AG09319 (cell line): ENCODE data around the gene CHD1.

ENCODE experiments used
- DNase-seq: peaks from one replicate; pipeline ENCODE4 v3.0.0-alpha.2; 2010; ENCODE audit warnings: low read depth; ENCODE audit errors: extremely low read depth
- TF ChIP-seq, protein P1 (sequence below): IDR thresholded peaks from 2 replicates; pipeline ENCODE4 v1.5.1; 2011; ENCODE audit warnings: low read depth, mild to moderate bottlenecking, inconsistent platforms, low read length, moderate library complexity

Gene CHD1

DNA sequence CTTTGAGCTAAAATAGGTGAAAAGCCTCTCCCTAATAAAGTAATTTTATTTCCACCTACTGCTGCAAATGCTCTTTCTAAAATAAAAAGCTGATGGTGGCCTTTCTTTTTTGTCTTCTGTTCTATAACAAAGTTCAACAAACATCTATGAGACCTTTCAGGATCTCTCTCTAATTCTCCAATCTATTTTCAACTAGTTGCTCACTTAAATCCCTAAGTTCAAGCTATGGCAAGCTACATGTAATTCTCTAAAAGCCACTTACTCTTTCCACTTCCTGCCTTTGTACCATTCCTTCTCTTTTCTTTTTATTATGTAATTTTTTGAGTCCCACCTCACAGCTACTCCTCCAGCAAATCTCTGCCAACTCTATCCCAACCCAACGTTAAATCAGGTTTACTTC lies 20.9 kb downstream of the CHD1 start:
- TF ChIP-seq, protein P1, sequence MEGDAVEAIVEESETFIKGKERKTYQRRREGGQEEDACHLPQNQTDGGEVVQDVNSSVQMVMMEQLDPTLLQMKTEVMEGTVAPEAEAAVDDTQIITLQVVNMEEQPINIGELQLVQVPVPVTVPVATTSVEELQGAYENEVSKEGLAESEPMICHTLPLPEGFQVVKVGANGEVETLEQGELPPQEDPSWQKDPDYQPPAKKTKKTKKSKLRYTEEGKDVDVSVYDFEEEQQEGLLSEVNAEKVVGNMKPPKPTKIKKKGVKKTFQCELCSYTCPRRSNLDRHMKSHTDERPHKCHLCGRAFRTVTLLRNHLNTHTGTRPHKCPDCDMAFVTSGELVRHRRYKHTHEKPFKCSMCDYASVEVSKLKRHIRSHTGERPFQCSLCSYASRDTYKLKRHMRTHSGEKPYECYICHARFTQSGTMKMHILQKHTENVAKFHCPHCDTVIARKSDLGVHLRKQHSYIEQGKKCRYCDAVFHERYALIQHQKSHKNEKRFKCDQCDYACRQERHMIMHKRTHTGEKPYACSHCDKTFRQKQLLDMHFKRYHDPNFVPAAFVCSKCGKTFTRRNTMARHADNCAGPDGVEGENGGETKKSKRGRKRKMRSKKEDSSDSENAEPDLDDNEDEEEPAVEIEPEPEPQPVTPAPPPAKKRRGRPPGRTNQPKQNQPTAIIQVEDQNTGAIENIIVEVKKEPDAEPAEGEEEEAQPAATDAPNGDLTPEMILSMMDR = no peak

DNA sequence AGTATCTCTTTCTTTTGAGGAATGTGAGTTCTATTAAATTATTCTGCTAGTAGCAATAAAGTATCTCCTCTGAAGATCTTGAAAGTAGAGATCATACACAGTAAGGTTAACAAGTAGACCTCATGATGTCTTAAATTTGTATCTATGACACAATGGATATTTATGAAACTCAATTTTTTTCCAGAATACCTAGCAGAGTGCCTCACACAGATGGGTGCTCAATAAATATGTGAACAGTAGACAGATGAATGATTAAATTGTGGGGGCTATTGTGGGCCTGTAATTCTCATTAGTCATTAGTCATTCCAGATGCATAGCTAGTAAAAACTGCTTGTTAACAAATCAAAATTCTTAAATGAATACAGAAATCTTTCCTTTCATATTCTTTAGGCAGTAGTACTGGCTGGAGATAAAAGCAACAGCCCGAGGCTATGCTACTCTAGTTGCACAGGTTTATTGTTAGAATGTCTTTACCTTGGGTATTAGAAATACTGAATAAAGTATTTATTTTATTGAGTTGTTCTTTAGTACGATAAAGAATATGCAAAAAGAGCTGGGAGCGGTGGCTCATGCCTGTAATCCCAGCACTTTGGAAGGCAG lies 22.0 kb downstream of the CHD1 start:
- DNase-seq = no peak
- TF ChIP-seq, protein P1 = no peak

More for the DNA sequence above, 20.9 kb downstream of the CHD1 start:
- no peak for DNase-seq

DNA sequence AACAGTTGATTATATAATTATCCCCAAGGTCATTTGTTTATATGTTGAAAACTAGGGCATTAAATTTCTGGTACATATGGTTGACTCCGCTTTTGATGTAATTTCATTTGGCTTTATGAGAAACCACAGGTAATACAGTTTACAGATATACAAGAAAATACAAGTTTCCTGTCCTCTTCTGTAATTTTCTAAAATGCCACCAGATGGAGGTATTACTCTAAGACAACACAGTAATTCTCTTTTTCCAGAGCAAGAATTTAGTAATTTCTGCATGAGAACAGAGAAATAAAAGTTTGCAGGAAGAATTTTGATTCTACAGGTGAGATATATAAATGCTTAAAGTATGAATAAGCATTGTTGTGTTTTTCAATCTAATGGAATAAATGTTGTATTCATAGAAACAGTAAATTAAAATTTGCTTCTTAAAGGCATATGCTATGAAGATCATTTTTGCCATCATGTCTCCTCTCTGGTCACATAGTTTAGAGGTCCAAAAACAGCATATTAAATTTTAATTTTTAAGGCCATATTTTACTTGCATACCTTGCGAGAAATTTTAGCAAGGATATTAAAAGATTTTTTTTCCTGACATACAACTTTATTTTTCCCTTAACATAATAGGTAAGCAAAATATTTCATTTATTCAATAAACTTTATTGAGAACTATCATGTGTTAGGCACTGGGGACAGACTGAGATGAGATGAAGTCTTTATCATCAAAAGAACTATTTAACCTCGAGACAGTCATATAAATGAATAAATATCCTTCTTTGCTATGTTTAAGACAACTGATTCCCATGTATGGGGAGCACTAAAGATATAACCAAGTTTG lies 22.7 kb downstream of the CHD1 start:
- TF ChIP-seq, protein P1 = peak; percentile 58
- DNase-seq = peak; percentile 14

DNA sequence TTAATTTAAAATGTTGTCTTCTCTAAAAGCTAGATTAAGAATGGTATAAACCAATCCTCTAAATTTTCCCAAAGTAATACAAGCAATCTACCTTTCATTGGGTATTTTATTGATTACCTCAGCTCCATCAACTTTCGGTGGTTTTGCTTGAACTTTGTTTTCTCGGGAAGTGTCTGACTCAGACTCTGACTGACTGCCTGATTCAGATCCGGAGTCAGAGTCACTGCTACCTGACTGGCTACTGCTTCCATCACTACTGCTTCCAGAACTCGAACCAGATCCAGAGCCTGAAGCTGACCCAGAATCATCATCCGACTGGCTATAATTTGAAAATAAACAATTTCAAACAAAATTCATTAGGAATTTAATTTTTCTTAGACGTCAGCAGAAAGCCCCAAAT lies 24.0 kb downstream of the CHD1 start:
- DNase-seq = no peak
- TF ChIP-seq, protein P1 = no peak

DNA sequence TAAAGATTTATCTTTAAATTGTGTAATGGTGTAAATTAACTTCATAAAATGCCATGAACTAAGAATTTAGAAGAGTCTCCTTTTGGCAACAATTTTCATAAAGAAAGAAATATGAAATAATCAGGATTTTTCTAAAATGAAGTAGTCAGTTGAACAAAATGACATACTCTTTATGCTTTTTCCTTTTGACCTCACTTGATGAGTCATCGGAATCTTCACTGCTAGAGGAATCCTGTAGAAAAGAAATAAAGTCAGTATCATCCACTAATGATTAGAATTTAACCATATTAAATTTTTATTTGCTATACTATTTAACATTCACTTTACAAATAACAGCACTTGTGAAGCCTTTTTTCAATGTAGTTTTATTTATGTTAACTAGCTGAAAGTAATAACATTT lies 26.1 kb downstream of the CHD1 start:
- DNase-seq = no peak
- TF ChIP-seq, protein P1 = no peak

DNA sequence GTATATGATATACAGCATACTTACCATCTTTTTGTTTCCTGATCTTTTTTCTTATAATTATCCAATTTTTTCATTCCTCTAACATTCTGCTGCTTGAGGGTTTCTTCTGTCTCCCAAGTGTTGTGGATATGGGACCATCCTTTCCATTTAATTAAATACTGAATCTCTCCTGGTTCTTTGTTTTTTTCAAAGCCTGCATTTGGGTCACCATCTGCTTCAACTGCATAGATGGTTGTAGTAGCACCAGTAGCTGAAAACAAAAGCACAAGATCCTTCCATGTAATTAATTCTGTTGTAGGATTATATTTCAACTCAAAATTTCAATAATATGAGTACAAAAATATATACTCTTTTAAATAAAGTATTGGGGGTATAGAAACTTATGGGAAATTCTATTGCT lies 29.4 kb downstream of the CHD1 start:
- TF ChIP-seq, protein P1 = no peak
- DNase-seq = no peak

DNA sequence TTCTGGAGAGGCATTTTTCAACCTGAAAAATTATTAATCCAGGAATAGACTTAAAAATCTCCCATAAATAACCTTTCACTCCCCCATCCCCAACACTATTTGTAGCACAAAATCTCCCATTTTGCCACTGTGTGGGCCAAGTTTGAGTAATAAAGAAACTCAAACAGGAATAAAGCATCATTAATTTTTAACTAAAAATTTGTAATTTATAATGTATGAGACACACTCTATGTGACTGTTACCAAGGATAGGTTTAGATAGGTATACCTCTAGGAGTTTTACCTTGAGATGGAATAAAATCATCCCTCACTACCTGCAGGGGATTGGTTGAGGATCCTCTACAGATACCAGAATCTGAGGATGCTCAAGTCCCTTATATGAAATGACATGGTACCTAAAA lies 30.1 kb downstream of the CHD1 start:
- TF ChIP-seq, protein P1 = no peak
- DNase-seq = no peak
